Calu3 (cell line): ENCODE measurements around the gene IGSF11. TPM values are rescaled to one million over a fixed set of nuclear protein-coding genes. Genes with fewer than 3 reads are reported as not detected.
"Not testable (repeated sequence)": the region's sequence is repeated elsewhere in the genome, so short reads cannot be mapped to it uniquely, and the experiment has no call there.

Experiments used
- Bru-seq: library from RNA; stranded (reverse); fragments of 400-500 nt; gene quantifications from one replicate; lab custom pipeline; 2021; lab: Mats Ljungman, UMichigan
- BruChase-seq, 2 experiments: library from RNA; stranded (reverse); fragments of 400-500 nt; gene quantifications; one replicate each; lab custom pipeline; 2021; lab: Mats Ljungman, UMichigan
- BruUV-seq: library from RNA; stranded (reverse); fragments of 400-500 nt; replicated peaks from 2 replicates; lab custom pipeline; 2021; lab: Mats Ljungman, UMichigan
- CTCF ChIA-PET: fragments of 300-600 bp; sonication (Branson Sonifier 250); formaldehyde crosslinking; loops from one replicate; lab custom pipeline; 2022; ENCODE audit warnings: antibody characterized with exemption; lab: Charles Lee
- DNase-seq: peaks from one replicate; pipeline ENCODE4 v3.0.0; 2022
- H3K27ac Mint-ChIP-seq: one replicate; pipeline ENCODE4 v1.8.0; 2022; ENCODE audit warnings: mixed read lengths; ENCODE audit not compliant: unreplicated experiment
- H3K27me3 Mint-ChIP-seq: one replicate; pipeline ENCODE4 v1.8.0; 2022; ENCODE audit warnings: mixed read lengths; ENCODE audit not compliant: unreplicated experiment
- H3K36me3 Mint-ChIP-seq: one replicate; pipeline ENCODE4 v1.8.0; 2022; ENCODE audit warnings: mild to moderate bottlenecking, moderate library complexity, mixed read lengths; ENCODE audit not compliant: insufficient read depth, unreplicated experiment
- H3K4me1 Mint-ChIP-seq: one replicate; pipeline ENCODE4 v1.8.0; 2022; ENCODE audit warnings: mild to moderate bottlenecking, low read depth, mixed read lengths; ENCODE audit not compliant: unreplicated experiment
- H3K4me3 Mint-ChIP-seq: one replicate; pipeline ENCODE4 v1.8.0; 2022; ENCODE audit warnings: mild to moderate bottlenecking, low read depth, moderate library complexity, mixed read lengths; ENCODE audit not compliant: unreplicated experiment
- H3K9me3 Mint-ChIP-seq: one replicate; pipeline ENCODE4 v1.8.0; 2022; ENCODE audit warnings: low read depth, mixed read lengths; ENCODE audit not compliant: unreplicated experiment
- intact Hi-C: fragments of 100-400 bp; cut with micrococcal nuclease; formaldehyde crosslinking; loops from one replicate; pipeline ENCODE4 v1.10.0; 2022; ENCODE audit not compliant: unreplicated experiment
- long read RNA-seq: library from polyadenylated mRNA; stranded (forward); transcript quantifications from one replicate; pipeline ENCODE4 v2.0.0, GENCODE V29; 2022
- total RNA-seq: library from RNA; stranded (reverse); gene quantifications from 2 replicates; pipeline ENCODE4 v1.2.3, GENCODE V29; 2022
- TF ChIP-seq, protein P1 (sequence below): fragments of 200-600 bp; IDR thresholded peaks from one replicate; pipeline ENCODE4 v1.8.0; 2022; ENCODE audit warnings: antibody characterized with exemption; ENCODE audit not compliant: unreplicated experiment

IGSF11 gene, protein sequence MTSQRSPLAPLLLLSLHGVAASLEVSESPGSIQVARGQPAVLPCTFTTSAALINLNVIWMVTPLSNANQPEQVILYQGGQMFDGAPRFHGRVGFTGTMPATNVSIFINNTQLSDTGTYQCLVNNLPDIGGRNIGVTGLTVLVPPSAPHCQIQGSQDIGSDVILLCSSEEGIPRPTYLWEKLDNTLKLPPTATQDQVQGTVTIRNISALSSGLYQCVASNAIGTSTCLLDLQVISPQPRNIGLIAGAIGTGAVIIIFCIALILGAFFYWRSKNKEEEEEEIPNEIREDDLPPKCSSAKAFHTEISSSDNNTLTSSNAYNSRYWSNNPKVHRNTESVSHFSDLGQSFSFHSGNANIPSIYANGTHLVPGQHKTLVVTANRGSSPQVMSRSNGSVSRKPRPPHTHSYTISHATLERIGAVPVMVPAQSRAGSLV
- 0.45 and 0.56 TPM in 2 replicates for total RNA-seq
- Bru-seq, nascent RNA, result percentile 33 among the genes with signal in this experiment
- BruChase-seq, experiment 1, labeled RNA remaining after a 6-hour chase, result percentile 35 among the genes with signal in this experiment
- percentile 37 among the genes with signal in this experiment for BruChase-seq, experiment 2, labeled RNA remaining after a 2-hour chase
- long read RNA-seq, result 0 reads

DNA sequence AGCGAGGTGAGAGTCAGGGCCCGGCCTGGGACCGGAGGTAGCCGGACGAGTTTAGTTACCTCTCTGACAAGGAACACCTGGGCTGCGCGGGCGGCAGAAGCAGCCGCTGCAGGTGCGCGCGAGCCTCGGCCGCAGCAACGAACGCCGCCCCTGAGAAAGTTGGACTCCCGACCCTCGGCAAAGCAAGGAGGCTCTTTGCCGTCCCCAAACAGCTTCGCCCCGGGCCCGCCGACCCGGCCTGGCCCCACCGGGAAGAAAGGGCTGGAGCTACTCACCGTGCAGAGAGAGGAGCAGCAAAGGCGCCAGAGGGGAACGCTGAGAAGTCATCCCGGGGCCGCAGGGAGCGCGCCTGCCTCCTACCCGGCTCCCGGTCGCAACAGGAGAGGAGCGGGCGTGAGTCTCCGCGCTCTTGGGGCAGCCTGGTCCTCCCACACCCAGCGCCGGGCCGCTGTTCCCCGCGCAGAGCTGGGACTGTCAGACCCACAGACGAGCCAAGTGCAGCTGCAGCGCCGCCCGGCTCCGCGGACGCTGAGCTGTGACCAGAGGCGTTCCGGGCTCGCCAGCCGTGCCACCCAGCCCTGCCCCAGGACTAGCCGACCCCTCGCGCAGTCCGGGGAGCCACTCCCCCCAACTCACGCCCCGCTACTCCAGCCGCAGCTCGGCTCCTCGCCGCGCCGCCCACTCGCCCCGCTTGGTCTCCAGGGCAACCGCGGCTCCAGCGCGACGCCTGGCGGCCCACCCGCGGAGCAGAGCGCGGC lies at the start of gene IGSF11:
IGSF11 (minus strand) TSS at position 591 of the 758 bp plus-strand sequence; CDS start at position 327, 264 bp downstream.
- CTCF ChIA-PET, result interaction anchor here (1.0 to 4.8 kb wide), 4 partner anchors 50 to 207 kb away, joined by 3 to 76 read pairs (median 4); no protein-coding TSS in a partner anchor
- H3K4me1 Mint-ChIP-seq, result peaks cover 8% of the 10 kb centered on the region
- H3K27ac Mint-ChIP-seq, result no peak within 1 kb of the TSS
- peaks cover 13% of the 10 kb centered on the region for H3K27me3 Mint-ChIP-seq
- H3K36me3 Mint-ChIP-seq, result peaks cover 18% of the 10 kb centered on the region
- H3K9me3 Mint-ChIP-seq, result no peaks in the 10 kb centered on the region
- intact Hi-C loops, result loop anchor here (1.0 to 5.0 kb wide), 4 partner anchors 53 to 208 kb away; partner anchors contain the start of gene B4GALT4
- TF ChIP-seq, protein P1, sequence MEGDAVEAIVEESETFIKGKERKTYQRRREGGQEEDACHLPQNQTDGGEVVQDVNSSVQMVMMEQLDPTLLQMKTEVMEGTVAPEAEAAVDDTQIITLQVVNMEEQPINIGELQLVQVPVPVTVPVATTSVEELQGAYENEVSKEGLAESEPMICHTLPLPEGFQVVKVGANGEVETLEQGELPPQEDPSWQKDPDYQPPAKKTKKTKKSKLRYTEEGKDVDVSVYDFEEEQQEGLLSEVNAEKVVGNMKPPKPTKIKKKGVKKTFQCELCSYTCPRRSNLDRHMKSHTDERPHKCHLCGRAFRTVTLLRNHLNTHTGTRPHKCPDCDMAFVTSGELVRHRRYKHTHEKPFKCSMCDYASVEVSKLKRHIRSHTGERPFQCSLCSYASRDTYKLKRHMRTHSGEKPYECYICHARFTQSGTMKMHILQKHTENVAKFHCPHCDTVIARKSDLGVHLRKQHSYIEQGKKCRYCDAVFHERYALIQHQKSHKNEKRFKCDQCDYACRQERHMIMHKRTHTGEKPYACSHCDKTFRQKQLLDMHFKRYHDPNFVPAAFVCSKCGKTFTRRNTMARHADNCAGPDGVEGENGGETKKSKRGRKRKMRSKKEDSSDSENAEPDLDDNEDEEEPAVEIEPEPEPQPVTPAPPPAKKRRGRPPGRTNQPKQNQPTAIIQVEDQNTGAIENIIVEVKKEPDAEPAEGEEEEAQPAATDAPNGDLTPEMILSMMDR, result no peak
- peak within 1 kb of the TSS; percentile 79 for H3K4me3 Mint-ChIP-seq
- BruUV-seq, result no TSS peak
- peak; percentile 79 for DNase-seq

DNA sequence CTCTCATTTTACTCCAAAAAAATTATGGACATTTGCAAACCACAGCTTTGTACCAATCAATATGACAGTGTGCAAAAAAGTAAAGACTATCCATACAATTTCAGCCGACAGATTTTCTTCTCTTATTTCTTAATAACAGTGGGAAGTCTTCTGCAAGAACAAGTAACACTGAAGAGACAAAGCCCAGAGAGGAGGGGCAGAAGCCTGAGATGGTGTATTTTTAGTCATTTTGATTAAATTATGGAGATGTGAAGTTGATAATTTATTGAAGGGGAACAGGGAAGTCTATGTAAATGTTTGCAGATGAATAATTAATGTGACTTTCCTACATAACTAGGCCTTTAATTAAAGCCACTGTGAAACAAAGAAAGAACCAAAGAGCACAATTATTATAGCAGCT lies 45.7 kb upstream of the IGSF11 start:
- CTCF ChIA-PET, result no interaction called here
- no TSS peak for BruUV-seq
- H3K9me3 Mint-ChIP-seq, result no peaks in the 10 kb centered on the region
- no peak overlapping the region for H3K4me3 Mint-ChIP-seq
- H3K4me1 Mint-ChIP-seq, result peaks cover 17% of the 10 kb centered on the region
- intact Hi-C loops, result no loop called here
- H3K27me3 Mint-ChIP-seq, result no peaks in the 10 kb centered on the region
- no peak overlapping the region for H3K27ac Mint-ChIP-seq
- H3K36me3 Mint-ChIP-seq, result no peaks in the 10 kb centered on the region
- DNase-seq, result no peak
- TF ChIP-seq, protein P1, result no peak

DNA sequence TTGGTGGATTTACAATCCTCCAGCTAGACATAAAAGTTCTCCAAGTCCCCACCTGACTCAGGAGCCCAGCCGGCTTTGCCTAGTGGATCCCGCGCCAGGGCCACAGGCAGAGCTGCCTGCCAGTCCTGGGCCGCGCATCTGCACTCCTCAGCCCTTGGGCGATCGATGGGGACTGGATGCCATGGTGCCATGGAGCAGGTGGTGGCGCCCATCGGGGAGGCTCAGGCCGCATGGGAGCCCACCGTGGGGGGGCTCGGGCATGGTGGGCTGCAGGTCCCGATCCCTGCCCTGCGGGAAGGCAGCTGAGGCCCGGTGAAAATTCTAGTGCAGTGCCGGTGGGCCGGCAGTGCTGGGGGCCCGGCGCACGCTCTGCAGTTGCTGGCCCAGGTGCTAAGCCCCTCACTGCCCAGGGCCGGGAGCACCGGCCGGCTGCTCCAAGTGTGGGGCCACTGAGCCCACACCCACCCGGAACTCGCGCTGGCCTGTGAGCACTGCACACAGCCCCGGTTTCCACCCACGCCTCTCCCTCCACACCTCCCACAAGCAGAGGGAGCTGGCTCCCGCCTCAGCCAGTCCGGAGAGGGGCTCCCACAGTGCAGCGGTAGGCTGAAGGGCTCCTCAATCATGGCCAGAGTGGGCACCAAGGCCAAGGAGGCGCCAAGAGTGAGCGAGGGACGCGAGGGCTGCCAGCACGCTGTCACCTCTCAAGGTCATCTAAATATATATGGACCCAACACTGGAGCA lies 38.8 kb upstream of the IGSF11 start:
- H3K9me3 Mint-ChIP-seq, result peaks cover 6% of the 10 kb centered on the region
- no peak for DNase-seq
- H3K27me3 Mint-ChIP-seq, result no peaks in the 10 kb centered on the region
- no TSS peak for BruUV-seq
- TF ChIP-seq, protein P1, result no peak
- no peaks in the 10 kb centered on the region for H3K4me1 Mint-ChIP-seq
- H3K36me3 Mint-ChIP-seq, result no peaks in the 10 kb centered on the region
- no peak overlapping the region for H3K4me3 Mint-ChIP-seq
- H3K27ac Mint-ChIP-seq, result no peak overlapping the region
- CTCF ChIA-PET, result no interaction called here
- intact Hi-C loops, result no loop called here

DNA sequence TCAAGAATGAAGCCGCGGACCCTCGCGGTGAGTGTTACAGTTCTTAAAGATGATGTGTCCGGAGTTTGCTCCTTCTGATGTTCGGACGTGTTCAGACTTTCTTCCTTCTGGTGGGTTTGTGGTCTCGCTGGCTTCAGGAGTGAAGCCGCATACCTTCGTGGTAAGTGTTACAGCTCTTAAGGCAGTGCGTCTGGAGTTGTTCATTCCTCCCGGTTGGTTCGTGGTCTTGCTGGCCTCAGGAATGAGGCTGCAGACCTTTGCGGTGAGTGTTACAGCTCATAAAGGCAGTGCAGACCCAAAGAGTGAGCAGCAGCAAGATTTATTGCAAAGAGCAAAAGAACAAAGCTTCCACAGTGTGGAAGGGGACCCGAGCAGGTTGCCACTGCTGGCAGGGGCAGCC lies 37.8 kb upstream of the IGSF11 start:
- H3K27me3 Mint-ChIP-seq, H3K9me3 Mint-ChIP-seq, intact Hi-C loops, CTCF ChIA-PET, DNase-seq, BruUV-seq, H3K4me1 Mint-ChIP-seq, H3K36me3 Mint-ChIP-seq, H3K4me3 Mint-ChIP-seq, H3K27ac Mint-ChIP-seq: not testable (repeated sequence)
